ENCODE data around the gene IDH3G.

- TF ChIP-seq CTCF (IDR thresholded peaks at IDR 0.05): no peak
- no peak for TF ChIP-seq POLR2A (IDR thresholded peaks at IDR 0.05)
- no peak for TF ChIP-seq POLR2AphosphoS5 (IDR thresholded peaks at IDR 0.05)
These were observed 6.1 kb upstream of the IDH3G start for GRCh38 chrX:153800177-153800722.

Measured in breast epithelium (tissue), 3 donors.